Endodermal cell (in vitro differentiated cells): ENCODE measurements around the gene LAMA1. TPM values are rescaled to one million over a fixed set of nuclear protein-coding genes. Genes with fewer than 3 reads are reported as not detected.

Source experiments
- DNase-seq: peaks from one replicate; pipeline ENCODE4 v3.0.0-alpha.2; 2017
- H3K27ac ChIP-seq: 2 replicates; pipeline ENCODE4 v1.5.1; 2013; ENCODE audit warnings: mild to moderate bottlenecking, low read depth, low read length, moderate library complexity
- H3K27me3 ChIP-seq: 2 replicates; pipeline ENCODE4 v1.6.1; 2013; ENCODE audit warnings: mild to moderate bottlenecking, low read length, moderate library complexity; ENCODE audit not compliant: insufficient read depth, control insufficient read depth, poor library complexity, severe bottlenecking
- H3K36me3 ChIP-seq: 2 replicates; pipeline ENCODE4 v1.7.0; 2013; ENCODE audit warnings: mild to moderate bottlenecking, low read length, moderate library complexity; ENCODE audit not compliant: control insufficient read depth, insufficient read depth
- H3K4me1 ChIP-seq: one replicate; pipeline ENCODE4 v1.7.0; 2013; ENCODE audit warnings: low read length; ENCODE audit not compliant: control insufficient read depth, insufficient read depth
- H3K4me3 ChIP-seq: 2 replicates; pipeline ENCODE4 v1.5.1; 2013; ENCODE audit warnings: mild to moderate bottlenecking, low read length, moderate library complexity
- H3K9ac ChIP-seq: 2 replicates; pipeline ENCODE4 v1.6.1; 2013; ENCODE audit warnings: mild to moderate bottlenecking, low read length, moderate library complexity; ENCODE audit not compliant: poor library complexity, severe bottlenecking; ENCODE audit errors: extremely low read depth
- H3K9me3 ChIP-seq: 2 replicates; pipeline ENCODE4 v1.6.1; 2013; ENCODE audit warnings: mild to moderate bottlenecking, low read length, moderate library complexity; ENCODE audit not compliant: control insufficient read depth
- H3K27ac Mint-ChIP-seq: 2 replicates; pipeline ENCODE4 v1.8.0; 2020; ENCODE audit warnings: mixed read lengths
- H3K27me3 Mint-ChIP-seq: 2 replicates; pipeline ENCODE4 v1.8.0; 2021; ENCODE audit warnings: mild to moderate bottlenecking, mixed read lengths; ENCODE audit not compliant: insufficient read depth
- H3K36me3 Mint-ChIP-seq: 2 replicates; pipeline ENCODE4 v1.8.0; 2020; ENCODE audit warnings: low read depth, mixed read lengths
- H3K4me1 Mint-ChIP-seq: 2 replicates; pipeline ENCODE4 v1.8.0; 2020; ENCODE audit warnings: mixed read lengths
- H3K4me3 Mint-ChIP-seq: 2 replicates; pipeline ENCODE4 v1.8.0; 2020; ENCODE audit warnings: mild to moderate bottlenecking, moderate library complexity, mixed read lengths
- H3K9me3 Mint-ChIP-seq: 2 replicates; pipeline ENCODE4 v1.8.0; 2020; ENCODE audit warnings: mild to moderate bottlenecking, mixed read lengths
- CTCF ChIP-seq: fragments of 200-600 bp; sonication (generic); conservative IDR thresholded peaks from 2 replicates; pipeline ENCODE4 v1.5.0; 2021; ENCODE audit warnings: antibody characterized with exemption, mild to moderate bottlenecking
- WGBS, 2 experiments: methylation state at CpG; one replicate each; pipeline versions ENCODE4 v1.1.5 to v1.1.7; 2013; ENCODE audit warnings: missing lambda C conversion rate in 2 of 2, mixed read lengths in 1 of 2; ENCODE audit not compliant: insufficient coverage in 1 of 2, insufficient read length in 1 of 2; 5-methylcytosine and 5-hydroxymethylcytosine counted together
- total RNA-seq, 2 donors: library from RNA; stranded (reverse); fragmentation: NEBNext Ultra II Directional in 1 of 2; extraction: Animal tissue kit (Norgen Biotek cat#: 25700) in 1 of 2; gene quantifications; 2 replicates in 1 of 2; 3 replicates in 1 of 2; pipeline ENCODE4 v1.2.1, GENCODE V29; 2021

LAMA1 gene
- total RNA-seq, 2 donors from 2014 or later = 198 to 316 TPM

- peaks cover 94% of the 10 kb centered on the region for H3K36me3 Mint-ChIP-seq
- no peaks in the 10 kb centered on the region for H3K4me1 Mint-ChIP-seq
- Histone ChIP-seq H3K4me1 (no peaks in the 10 kb centered on the region), H3K36me3 (peaks cover 100% of the 10 kb centered on the region), H3K9ac (no peak overlapping the region), H3K27ac (no peak overlapping the region), H3K4me3 (no peak overlapping the region), H3K9me3 (peaks cover 20% of the 10 kb centered on the region), H3K27me3 (no peaks in the 10 kb centered on the region)
- DNase-seq = no peak
- no peaks in the 10 kb centered on the region for H3K27me3 Mint-ChIP-seq
- WGBS, 2 experiments = 94 to 95% methylated on average over 2 of the region's 2 CpGs
- peaks cover 9% of the 10 kb centered on the region for H3K9me3 Mint-ChIP-seq
- TF ChIP-seq CTCF = no peak
- no peak overlapping the region for H3K27ac Mint-ChIP-seq
- no peak overlapping the region for H3K4me3 Mint-ChIP-seq
These were observed 154.0 kb downstream of the LAMA1 start for GRCh38 chr18:6963452-6964097.

- peaks cover 9% of the 10 kb centered on the region for H3K9me3 Mint-ChIP-seq
- no peak overlapping the region for H3K27ac Mint-ChIP-seq
- Histone ChIP-seq H3K4me3 (no peak overlapping the region), H3K9ac (no peak overlapping the region), H3K27me3 (no peaks in the 10 kb centered on the region), H3K9me3 (peaks cover 20% of the 10 kb centered on the region), H3K4me1 (no peaks in the 10 kb centered on the region), H3K27ac (no peak overlapping the region), H3K36me3 (peaks cover 100% of the 10 kb centered on the region)
- peaks cover 94% of the 10 kb centered on the region for H3K36me3 Mint-ChIP-seq
- no peak overlapping the region for H3K4me3 Mint-ChIP-seq
- 94 to 98% methylated on average over 8 to 9 of the region's 9 CpGs for WGBS, 2 experiments
- DNase-seq = no peak
- no peaks in the 10 kb centered on the region for H3K27me3 Mint-ChIP-seq
- no peak for TF ChIP-seq CTCF
- H3K4me1 Mint-ChIP-seq = no peaks in the 10 kb centered on the region
These were observed 154.8 kb downstream of the LAMA1 start for GRCh38 chr18:6962571-6963451.

- H3K36me3 Mint-ChIP-seq = peaks cover 93% of the 10 kb centered on the region
- H3K27ac Mint-ChIP-seq = no peak overlapping the region
These were observed 156.3 kb downstream of the LAMA1 start for GRCh38 chr18:6961331-6961730.

More at GRCh38 chr18:6961331-6961730, 156.3 kb downstream of the LAMA1 start:
- Histone ChIP-seq H3K9me3 (peaks cover 20% of the 10 kb centered on the region), H3K27ac (no peak overlapping the region), H3K27me3 (no peaks in the 10 kb centered on the region), H3K9ac (no peak overlapping the region), H3K36me3 (peaks cover 99% of the 10 kb centered on the region), H3K4me1 (no peaks in the 10 kb centered on the region), H3K4me3 (no peak overlapping the region)
- Mint-ChIP-seq H3K9me3 (peaks cover 9% of the 10 kb centered on the region), H3K27me3 (no peaks in the 10 kb centered on the region), H3K4me1 (no peaks in the 10 kb centered on the region), H3K4me3 (no peak overlapping the region)
- no peak for DNase-seq
- no peak for TF ChIP-seq CTCF
- 96% methylated on average over 9 of the region's 9 CpGs for WGBS, 2 experiments
